ENCODE data around the gene PLB1. TPM values are rescaled to one million over a fixed set of nuclear protein-coding genes. Genes with fewer than 3 reads are reported as not detected.
A peak's percentile ranks its signal among the peaks of the same experiment; 100 is the strongest.

The PLB1 gene
- total and polyA plus RNA-seq, 2 experiments from 2014 or later, result 19.2 to 19.7 TPM

GRCh38 chr2:28556303-28556702 is 60.4 kb downstream of the PLB1 start:
- no peak for DNase-seq (ENCODE audit: low spot score)
- Histone ChIP-seq H3K9me3 (ENCODE audit: low read depth) (no peaks in the 10 kb centered on the region), H3K27me3 (no peaks in the 10 kb centered on the region), H3K27ac (peak overlapping the region; percentile 89), H3K4me3 (no peak overlapping the region), H3K4me1 (ENCODE audit: insufficient read depth) (peaks cover 15% of the 10 kb centered on the region), H3K9me2 (replicated peaks; ENCODE audit: insufficient read depth) (no peaks in the 10 kb centered on the region), H4K20me1 (ENCODE audit: insufficient read depth, poor library complexity, severe bottlenecking) (no peaks in the 10 kb centered on the region), H2AFZ (no peak overlapping the region), H3K36me3 (replicated peaks; ENCODE audit: insufficient read depth, low read depth) (no peaks in the 10 kb centered on the region), H3K79me2 (no peaks in the 10 kb centered on the region), H3K4me2 (no peak overlapping the region)
- WGBS (ENCODE audit: low lambda C conversion rate, missing lambda C conversion rate), result 75% methylated on average over 4 of the region's 4 CpGs
- no peak for TF ChIP-seq EZH2phosphoT487 (IDR thresholded peaks at IDR 0.05; ENCODE audit: low read depth, severe bottlenecking, unreplicated experiment)
- no peak for TF ChIP-seq EZH2 (IDR thresholded peaks at IDR 0.05; ENCODE audit: borderline replicate concordance)
- no peak for TF ChIP-seq CTCF (IDR thresholded peaks at IDR 0.05; ENCODE audit: poor library complexity)

GRCh38 chr2:28557389-28558131 is 61.7 kb downstream of the PLB1 start:
- Histone ChIP-seq H3K9me3 (ENCODE audit: low read depth) (no peaks in the 10 kb centered on the region), H3K79me2 (no peaks in the 10 kb centered on the region), H3K27me3 (no peaks in the 10 kb centered on the region), H3K9me2 (replicated peaks; ENCODE audit: insufficient read depth) (no peaks in the 10 kb centered on the region), H2AFZ (no peak overlapping the region), H3K4me1 (ENCODE audit: insufficient read depth) (peaks cover 15% of the 10 kb centered on the region), H3K36me3 (replicated peaks; ENCODE audit: insufficient read depth, low read depth) (no peaks in the 10 kb centered on the region), H4K20me1 (ENCODE audit: insufficient read depth, poor library complexity, severe bottlenecking) (no peaks in the 10 kb centered on the region), H3K27ac (peak overlapping the region; percentile 89), H3K4me3 (no peak overlapping the region), H3K4me2 (no peak overlapping the region)
- peak; percentile 52 for DNase-seq (ENCODE audit: low spot score)
- WGBS (ENCODE audit: low lambda C conversion rate, missing lambda C conversion rate), result 43% methylated on average over 6 of the region's 6 CpGs
- no peak for TF ChIP-seq EZH2phosphoT487 (IDR thresholded peaks at IDR 0.05; ENCODE audit: low read depth, severe bottlenecking, unreplicated experiment)
- no peak for TF ChIP-seq EZH2 (IDR thresholded peaks at IDR 0.05; ENCODE audit: borderline replicate concordance)
- no peak for TF ChIP-seq CTCF (IDR thresholded peaks at IDR 0.05; ENCODE audit: poor library complexity)

- Histone ChIP-seq H3K9me3 (ENCODE audit: low read depth) (no peaks in the 10 kb centered on the region), H3K36me3 (replicated peaks; ENCODE audit: insufficient read depth, low read depth) (no peaks in the 10 kb centered on the region), H3K27me3 (no peaks in the 10 kb centered on the region), H2AFZ (no peak overlapping the region), H3K79me2 (no peaks in the 10 kb centered on the region), H3K4me3 (no peak overlapping the region), H3K27ac (peak overlapping the region; percentile 89), H3K9me2 (replicated peaks; ENCODE audit: insufficient read depth) (no peaks in the 10 kb centered on the region), H4K20me1 (ENCODE audit: insufficient read depth, poor library complexity, severe bottlenecking) (no peaks in the 10 kb centered on the region), H3K4me2 (no peak overlapping the region), H3K4me1 (ENCODE audit: insufficient read depth) (peaks cover 15% of the 10 kb centered on the region)
- no peak for DNase-seq (ENCODE audit: low spot score)
- WGBS (ENCODE audit: low lambda C conversion rate, missing lambda C conversion rate), result 93% methylated on average over 5 of the region's 5 CpGs
- TF ChIP-seq EZH2 (IDR thresholded peaks at IDR 0.05; ENCODE audit: borderline replicate concordance) (no peak), EZH2phosphoT487 (IDR thresholded peaks at IDR 0.05; ENCODE audit: low read depth, severe bottlenecking, unreplicated experiment) (no peak), CTCF (IDR thresholded peaks at IDR 0.05; ENCODE audit: poor library complexity) (no peak)
Measured at GRCh38 chr2:28558158-28558820, 62.4 kb downstream of the PLB1 start.
